Neuronal stem cell (in vitro differentiated cells): ENCODE data around the gene GDPD5.

Source experiments
- DNase-seq: peaks from one replicate; pipeline ENCODE4 v3.0.0-alpha.2; 2013; ENCODE audit warnings: low spot score
- H2AFZ ChIP-seq: one replicate; pipeline ENCODE4 v1.6.1; 2013; ENCODE audit warnings: mild to moderate bottlenecking, low read length, inconsistent platforms
- H2AK5ac ChIP-seq: 2 replicates; pipeline ENCODE4 v1.6.1; 2013; ENCODE audit warnings: low read depth, mild to moderate bottlenecking, inconsistent platforms, low read length, moderate library complexity, mixed read lengths
- H2BK120ac ChIP-seq: 2 replicates; pipeline ENCODE4 v1.6.1; 2013; ENCODE audit warnings: low read depth, mild to moderate bottlenecking, inconsistent platforms, low read length, moderate library complexity, mixed read lengths
- H2BK12ac ChIP-seq: one replicate; pipeline ENCODE4 v1.6.1; 2013; ENCODE audit warnings: low read length, inconsistent platforms
- H2BK15ac ChIP-seq: 2 replicates; pipeline ENCODE4 v1.6.1; 2013; ENCODE audit warnings: mild to moderate bottlenecking, low read length, inconsistent platforms, mixed read lengths
- H2BK5ac ChIP-seq: one replicate; pipeline ENCODE4 v1.6.1; 2013; ENCODE audit warnings: inconsistent platforms, mild to moderate bottlenecking, low read length, moderate library complexity
- H3K14ac ChIP-seq: one replicate; pipeline ENCODE4 v1.6.1; 2013; ENCODE audit warnings: low read length, inconsistent platforms
- H3K18ac ChIP-seq: 2 replicates; pipeline ENCODE4 v1.6.1; 2013; ENCODE audit warnings: low read length, inconsistent platforms
- H3K23ac ChIP-seq: 2 replicates; pipeline ENCODE4 v1.6.1; 2013; ENCODE audit warnings: low read depth, mild to moderate bottlenecking, mixed read lengths, low read length, inconsistent platforms; ENCODE audit not compliant: poor library complexity
- H3K27ac ChIP-seq: replicated peaks from 3 replicates; pipeline ENCODE4 v1.5.1; 2013; ENCODE audit warnings: low read length, inconsistent platforms
- H3K27me3 ChIP-seq, 3 experiments: 2 replicates each; pipeline ENCODE4 v1.6.1; 2013; ENCODE audit warnings: low read length in 3 of 3, mild to moderate bottlenecking in 2 of 3, inconsistent platforms in 1 of 3, low read depth in 1 of 3, mixed read lengths in 1 of 3, moderate library complexity in 1 of 3; ENCODE audit not compliant: control insufficient read depth in 3 of 3, insufficient read depth in 3 of 3
- H3K36me3 ChIP-seq, 2 donors: replicated peaks in 1 of 2; 2 replicates each; pipeline ENCODE4 v1.6.1; 2013; ENCODE audit warnings: low read length in 2 of 2; ENCODE audit not compliant: control insufficient read depth in 2 of 2, insufficient read depth in 2 of 2
- H3K4ac ChIP-seq: 2 replicates; pipeline ENCODE4 v1.6.1; 2013; ENCODE audit warnings: inconsistent platforms, mild to moderate bottlenecking, low read length, moderate library complexity
- H3K4me1 ChIP-seq, 2 donors: 1 replicate in 1 of 2; 2 replicates in 1 of 2; pipeline ENCODE4 v1.6.1; 2013; ENCODE audit warnings: low read length in 2 of 2, low read depth in 1 of 2; ENCODE audit not compliant: control insufficient read depth in 2 of 2, insufficient read depth in 1 of 2
- H3K4me2 ChIP-seq: one replicate; pipeline ENCODE4 v1.6.1; 2013; ENCODE audit warnings: mild to moderate bottlenecking, low read length, inconsistent platforms; ENCODE audit not compliant: insufficient read depth, poor library complexity, severe bottlenecking
- H3K4me3 ChIP-seq, 2 donors: 2 replicates each; pipeline ENCODE4 v1.5.1; 2013; ENCODE audit warnings: low read length in 2 of 2, mild to moderate bottlenecking in 2 of 2, inconsistent platforms in 1 of 2, moderate library complexity in 1 of 2
- H3K79me1 ChIP-seq: one replicate; pipeline ENCODE4 v1.6.1; 2013; ENCODE audit warnings: low read depth, mild to moderate bottlenecking, inconsistent platforms, low read length, moderate library complexity
- H3K9ac ChIP-seq: one replicate; pipeline ENCODE4 v1.6.1; 2013; ENCODE audit warnings: mild to moderate bottlenecking, low read depth, low read length, inconsistent platforms; ENCODE audit not compliant: poor library complexity
- H3K9me3 ChIP-seq, 2 donors: replicated peaks in 1 of 2; 2 replicates each; pipeline versions ENCODE3 to v1.6.1; 2013; ENCODE audit warnings: low read length in 2 of 2, mild to moderate bottlenecking in 2 of 2, inconsistent platforms in 1 of 2, low read depth in 1 of 2, mixed read lengths in 1 of 2, moderate library complexity in 1 of 2; ENCODE audit not compliant: control insufficient read depth in 2 of 2, insufficient read depth in 1 of 2
- H4K8ac ChIP-seq: one replicate; pipeline ENCODE4 v1.6.1; 2013; ENCODE audit warnings: low read depth, mild to moderate bottlenecking, inconsistent platforms, low read length, moderate library complexity
- H4K91ac ChIP-seq: one replicate; pipeline ENCODE4 v1.6.1; 2013; ENCODE audit warnings: low read length, low read depth, mild to moderate bottlenecking, inconsistent platforms; ENCODE audit not compliant: poor library complexity
- WGBS, 2 donors: extraction: QIAGEN DNeasy Blood & Tissue Kit; methylation state at CpG; one replicate each; pipeline ENCODE4 v1.1.7; 2013; ENCODE audit warnings: missing lambda C conversion rate in 2 of 2, mixed read lengths in 1 of 2; ENCODE audit not compliant: insufficient read length in 2 of 2, insufficient replicate concordance in 1 of 2; ENCODE audit errors: extremely low coverage in 2 of 2; 5-methylcytosine and 5-hydroxymethylcytosine counted together

GDPD5 gene

GRCh38 chr11:75548595-75549272 lies 23.0 kb upstream of the GDPD5 start:
- Histone ChIP-seq H3K23ac (no peak overlapping the region), H4K91ac (peak overlapping the region; percentile 13), H3K9me3 (peaks cover 0 to 2% of the 10 kb centered on the region in 2 donors), H2BK12ac (no peak overlapping the region), H2BK15ac (peak overlapping the region; percentile 60), H2BK5ac (no peak overlapping the region), H3K27me3 (no peaks in the 10 kb centered on the region), H3K4ac (no peak overlapping the region), H2AFZ (no peak overlapping the region), H3K36me3 (no peaks in the 10 kb centered on the region), H3K4me1 (peaks cover 4% of the 10 kb centered on the region in 2 donors), H3K27ac (no peak overlapping the region), H2BK120ac (no peak overlapping the region), H3K18ac (peak overlapping the region; percentile 30), H3K4me2 (no peak overlapping the region), H3K79me1 (no peaks in the 10 kb centered on the region), H4K8ac (no peak overlapping the region), H2AK5ac (peak overlapping the region; percentile 44), H3K4me3 (no peak overlapping the region), H3K9ac (peak overlapping the region; percentile 31), H3K14ac (no peak overlapping the region)
- no CpG with 5 or more reads among the region's 8 CpGs for WGBS, 2 donors
- DNase-seq = no peak

DNA sequence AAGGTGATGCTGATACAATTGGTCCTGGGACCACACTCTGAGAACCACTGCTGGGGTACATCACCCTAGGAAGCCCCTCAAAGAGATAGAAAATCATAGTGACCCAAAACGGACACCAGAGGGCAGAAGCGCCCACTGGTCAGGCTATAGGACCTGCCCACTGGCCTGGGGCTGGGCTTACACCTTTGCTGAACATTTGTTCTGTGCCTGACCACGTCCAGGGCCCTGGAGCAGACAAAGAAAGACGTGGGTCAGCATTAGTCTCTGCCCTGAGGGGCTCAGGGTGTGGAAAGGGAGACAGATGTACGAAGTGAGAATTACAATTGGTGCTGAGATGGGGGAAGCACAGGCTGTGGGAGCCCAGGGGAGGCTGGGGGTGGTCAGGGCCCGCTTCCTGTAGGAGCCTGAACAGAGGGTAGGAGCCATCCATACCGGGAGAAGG lies 21.9 kb upstream of the GDPD5 start:
- H3K23ac ChIP-seq = no peak overlapping the region

DNA sequence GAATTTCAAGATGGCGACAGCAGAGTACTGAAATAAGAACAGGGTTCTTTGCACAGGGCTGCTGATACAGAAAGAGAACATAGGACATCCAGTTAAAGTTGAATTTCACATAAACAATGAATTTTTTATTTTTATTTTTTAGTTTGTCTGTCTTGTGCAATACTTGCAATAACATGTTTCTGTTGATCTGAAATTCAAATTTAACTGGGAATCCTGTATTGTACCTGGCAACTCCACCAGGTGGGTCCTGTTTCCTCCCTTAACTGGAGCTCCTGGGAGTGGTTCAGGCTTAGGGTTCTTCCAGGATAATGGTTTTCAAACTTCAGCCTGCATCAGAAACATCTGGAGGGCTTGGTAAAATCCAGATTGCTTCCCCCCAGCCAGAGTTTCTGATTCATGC lies 21.4 kb upstream of the GDPD5 start:
- Histone ChIP-seq H3K4me3 (no peak overlapping the region), H2BK5ac (no peak overlapping the region), H2BK120ac (no peak overlapping the region), H3K79me1 (no peaks in the 10 kb centered on the region), H3K23ac (no peak overlapping the region), H3K4me1 (peaks cover 4% of the 10 kb centered on the region in 2 donors), H2BK15ac (peak overlapping the region; percentile 54), H3K4ac (no peak overlapping the region), H3K27ac (no peak overlapping the region), H4K8ac (no peak overlapping the region), H2BK12ac (peak overlapping the region; percentile 63), H2AK5ac (no peak overlapping the region), H3K36me3 (no peaks in the 10 kb centered on the region), H3K9me3 (peaks cover 0 to 2% of the 10 kb centered on the region in 2 donors), H2AFZ (no peak overlapping the region), H3K18ac (no peak overlapping the region), H3K14ac (no peak overlapping the region), H3K4me2 (no peak overlapping the region), H3K9ac (no peak overlapping the region), H4K91ac (no peak overlapping the region), H3K27me3 (peaks cover 0 to 2% (median 0%) of the 10 kb centered on the region in 3 experiments)
- DNase-seq = no peak
- WGBS, 2 donors = no CpG with 5 or more reads among the region's 1 CpG

More for the DNA sequence above, 21.9 kb upstream of the GDPD5 start:
- Histone ChIP-seq H2AFZ (peak overlapping the region; percentile 82), H3K27ac (no peak overlapping the region), H3K4me3 (no peak overlapping the region), H2BK5ac (no peak overlapping the region), H3K27me3 (no peaks in the 10 kb centered on the region), H2AK5ac (peak overlapping the region; percentile 72), H3K4me1 (peaks cover 4% of the 10 kb centered on the region in 2 donors), H2BK12ac (no peak overlapping the region), H3K18ac (peak overlapping the region; percentile 89), H4K91ac (peak overlapping the region; percentile 49), H3K4me2 (no peak overlapping the region), H3K9ac (no peak overlapping the region), H3K36me3 (no peaks in the 10 kb centered on the region), H2BK120ac (no peak overlapping the region), H2BK15ac (peak overlapping the region; percentile 77), H3K79me1 (no peaks in the 10 kb centered on the region), H3K4ac (peak overlapping the region; percentile 59), H3K14ac (no peak overlapping the region), H4K8ac (peak overlapping the region; percentile 17), H3K9me3 (peaks cover 0 to 2% of the 10 kb centered on the region in 2 donors)
- DNase-seq = peak; percentile 82
- no CpG with 5 or more reads among the region's 7 CpGs for WGBS, 2 donors

DNA sequence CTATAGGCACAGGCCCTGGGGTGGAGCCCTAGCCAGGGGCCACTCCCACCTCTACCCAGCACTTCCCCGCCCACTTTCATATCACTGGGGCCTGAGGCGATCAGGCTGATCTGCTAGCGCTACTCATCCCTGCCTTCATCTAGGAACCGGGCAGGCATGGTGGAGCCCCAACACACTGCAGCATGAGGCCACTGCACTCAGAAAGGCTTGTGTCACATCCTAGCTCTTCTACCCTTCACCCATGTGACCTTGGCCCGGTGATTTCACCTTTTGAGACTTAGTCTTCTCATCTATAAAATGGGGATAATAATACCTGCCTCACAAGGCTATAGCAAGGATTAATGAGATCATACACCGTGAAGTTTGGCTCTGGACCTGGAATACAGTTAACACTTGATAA lies 18.1 kb upstream of the GDPD5 start:
- Histone ChIP-seq H3K4me2 (no peak overlapping the region), H3K4ac (no peak overlapping the region), H3K9ac (no peak overlapping the region), H2BK12ac (no peak overlapping the region), H3K36me3 (no peaks in the 10 kb centered on the region), H3K4me1 (peaks cover 4 to 7% of the 10 kb centered on the region in 2 donors), H3K23ac (no peak overlapping the region), H2BK5ac (no peak overlapping the region), H2AFZ (no peak overlapping the region), H3K4me3 (no peak overlapping the region), H3K9me3 (no peaks in the 10 kb centered on the region), H3K18ac (peak overlapping the region; percentile 30), H2AK5ac (no peak overlapping the region), H2BK120ac (no peak overlapping the region), H4K91ac (no peak overlapping the region), H3K27ac (no peak overlapping the region), H3K79me1 (no peaks in the 10 kb centered on the region), H3K14ac (no peak overlapping the region), H4K8ac (no peak overlapping the region), H3K27me3 (peaks cover 0 to 4% (median 0%) of the 10 kb centered on the region in 3 experiments), H2BK15ac (no peak overlapping the region)
- WGBS, 2 donors = no CpG with 5 or more reads among the region's 6 CpGs
- DNase-seq = no peak
